Occipital lobe (tissue), 2 donors: ENCODE measurements around the gene SKIDA1. TPM values are rescaled to one million over a fixed set of nuclear protein-coding genes. Genes with fewer than 3 reads are reported as not detected.

Source experiments
- DNase-seq: peaks from one replicate; lab custom pipeline; 2025; lab: John Stamatoyannopoulos, UW
- total RNA-seq: library from RNA; depleted of rRNA; stranded (reverse); fragments of >200 nt; gene quantifications from one replicate; pipeline ENCODE4 v1.2.3, GENCODE V29; 2014

SKIDA1 gene
- total RNA-seq, 1 donor from 2014 or later: 9.4 TPM

- peak; percentile 65 for DNase-seq
Measured at GRCh38 chr10:21517134-21518031, 8.1 kb downstream of the SKIDA1 start.

- peak; percentile 74 for DNase-seq
Measured at GRCh38 chr10:21516242-21517131, 9.0 kb downstream of the SKIDA1 start.

- DNase-seq: no peak
Measured at GRCh38 chr10:21515361-21516241, 9.9 kb downstream of the SKIDA1 start.

- DNase-seq: no peak
Measured at GRCh38 chr10:21514818-21515351, 10.6 kb downstream of the SKIDA1 start.

- no peak for DNase-seq
Measured at GRCh38 chr10:21514129-21514817, 11.2 kb downstream of the SKIDA1 start.

GRCh38 chr10:21513405-21513788, 12.1 kb downstream of the SKIDA1 start:
- no peak for DNase-seq

- no peak for DNase-seq
Measured at GRCh38 chr10:21512573-21513404, 12.7 kb downstream of the SKIDA1 start.

GRCh38 chr10:21511946-21512572, 13.4 kb downstream of the SKIDA1 start:
- no peak for DNase-seq

GRCh38 chr10:21511095-21511570, 14.3 kb downstream of the SKIDA1 start:
- DNase-seq: no peak

- DNase-seq: no peak
Measured at GRCh38 chr10:21510241-21511094, 15.0 kb downstream of the SKIDA1 start.

GRCh38 chr10:21509341-21510240, 15.9 kb downstream of the SKIDA1 start:
- no peak for DNase-seq

- no peak for DNase-seq
Measured at GRCh38 chr10:21508706-21509331, 16.7 kb downstream of the SKIDA1 start.

- DNase-seq: no peak
Measured at GRCh38 chr10:21507150-21507549, 18.3 kb downstream of the SKIDA1 start.

GRCh38 chr10:21506351-21506750, 19.1 kb downstream of the SKIDA1 start:
- no peak for DNase-seq

- no peak for DNase-seq
Measured at GRCh38 chr10:21505711-21506278, 19.7 kb downstream of the SKIDA1 start.

GRCh38 chr10:21503542-21503941, 21.9 kb downstream of the SKIDA1 start:
- no peak for DNase-seq
